HG02938 (cell line): ENCODE data around the gene ELL2.
A peak's percentile ranks its signal among the peaks of the same experiment; 100 is the strongest.

ENCODE experiments used
- ATAC-seq: cut with Tn5 transposase; IDR thresholded peaks from one replicate; pipeline ENCODE4 v1.9.1; 2021; ENCODE audit warnings: mild to moderate bottlenecking, moderate library complexity; ENCODE audit not compliant: unreplicated experiment

Gene ELL2

GRCh38 chr5:95983509-95983908, 21.9 kb upstream of the ELL2 start:
- ATAC-seq: no peak

GRCh38 chr5:95983080-95983479, 21.4 kb upstream of the ELL2 start:
- no peak for ATAC-seq

DNA sequence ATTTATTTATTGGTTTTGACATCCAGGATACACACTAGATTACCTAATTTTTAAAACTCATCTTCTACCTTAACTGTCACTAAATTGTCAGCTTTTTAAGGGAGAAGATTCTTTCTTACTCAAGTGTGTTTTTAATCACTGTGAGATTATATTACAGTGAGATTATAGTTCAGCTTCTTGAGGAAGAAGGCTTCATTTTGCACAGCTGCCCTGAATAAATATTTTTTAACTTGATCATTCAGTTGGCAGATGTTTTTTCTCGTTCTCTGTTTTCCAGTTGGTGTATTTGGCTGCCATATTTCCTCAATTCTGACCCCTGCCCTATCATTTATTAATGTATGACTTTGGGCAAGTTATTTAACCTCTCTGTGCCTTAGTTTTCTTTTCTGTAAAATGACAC, 15.0 kb upstream of the ELL2 start:
- ATAC-seq: no peak

DNA sequence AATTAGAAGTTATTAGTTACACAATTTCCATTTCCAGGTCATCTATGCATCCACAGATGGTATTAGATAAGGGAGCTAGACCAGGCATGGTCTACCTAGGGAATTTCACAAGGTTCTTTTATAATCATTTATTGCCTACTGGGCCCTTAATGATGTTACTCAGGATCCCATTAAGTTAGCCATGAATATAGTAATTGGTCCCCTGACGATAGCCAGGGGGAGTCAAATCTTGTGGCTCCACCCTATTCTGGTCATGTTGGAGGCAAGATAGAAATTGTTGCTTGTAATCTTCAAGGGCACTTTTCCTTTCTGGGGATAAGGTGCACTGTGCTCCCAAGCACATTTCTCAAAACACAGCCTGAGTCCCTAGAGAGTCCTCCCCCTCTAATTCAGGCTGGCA, 14.1 kb upstream of the ELL2 start:
- ATAC-seq: no peak

GRCh38 chr5:95973793-95974325, 12.2 kb upstream of the ELL2 start:
- peak; percentile 93 for ATAC-seq

GRCh38 chr5:95972196-95972595, 10.5 kb upstream of the ELL2 start:
- no peak for ATAC-seq

DNA sequence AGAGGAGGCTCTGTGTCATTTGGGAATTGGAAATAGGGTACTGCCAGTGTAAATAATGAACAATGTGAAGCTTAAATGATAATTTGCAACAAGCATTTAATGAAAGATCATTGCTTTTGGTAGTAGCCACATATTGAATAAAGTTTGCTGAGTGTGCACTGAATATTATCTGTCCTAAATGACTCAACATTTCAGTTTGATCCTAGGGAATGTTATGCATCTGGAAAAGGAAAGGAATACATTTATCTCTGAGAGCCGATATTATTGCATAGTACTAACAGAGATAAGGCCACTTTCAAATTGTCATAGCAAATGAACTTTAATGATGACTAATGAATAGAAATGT, 8.7 kb upstream of the ELL2 start:
- ATAC-seq: no peak

- ATAC-seq: no peak
Measured at GRCh38 chr5:95969651-95970358, 8.2 kb upstream of the ELL2 start.

- ATAC-seq: no peak
Measured at GRCh38 chr5:95969055-95969454, 7.4 kb upstream of the ELL2 start.

DNA sequence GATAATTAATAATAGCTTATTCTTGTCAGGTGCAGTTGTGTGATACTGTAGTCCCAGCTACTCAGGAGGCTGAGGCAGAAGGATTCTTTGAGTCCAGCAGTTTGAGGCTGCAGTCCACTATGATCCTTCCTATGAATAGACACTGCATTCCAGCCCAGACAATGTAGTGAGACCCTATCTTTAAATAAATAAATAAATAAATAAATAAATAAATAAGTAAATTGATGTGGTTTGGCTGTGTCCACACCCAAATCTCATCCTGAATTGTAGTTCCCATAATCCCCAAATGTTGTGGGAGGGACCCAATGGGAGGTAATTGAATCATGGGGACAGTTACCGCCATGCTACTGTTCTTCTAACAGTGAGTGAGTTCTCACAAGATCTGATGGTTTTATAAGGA, 5.6 kb upstream of the ELL2 start:
- no peak for ATAC-seq

DNA sequence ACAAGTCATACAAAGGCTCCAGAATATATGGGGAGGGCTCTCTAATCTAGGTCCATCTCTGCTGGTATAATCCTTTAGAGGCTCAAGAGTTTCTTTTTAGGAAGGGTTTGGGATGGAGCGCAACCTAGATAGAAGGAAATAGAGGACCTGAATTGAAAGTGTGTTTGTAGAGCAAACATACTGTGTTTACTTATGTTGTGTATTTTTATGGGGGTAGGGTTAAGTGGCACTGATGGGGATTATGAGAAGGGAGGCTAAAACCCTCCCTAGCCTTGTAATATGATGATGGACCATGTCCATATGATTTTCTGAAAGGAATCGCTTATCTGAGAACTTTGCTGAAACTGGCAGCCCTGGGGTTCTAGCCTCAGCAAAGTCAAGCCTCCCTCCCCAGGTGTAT, 4.4 kb upstream of the ELL2 start:
- no peak for ATAC-seq

DNA sequence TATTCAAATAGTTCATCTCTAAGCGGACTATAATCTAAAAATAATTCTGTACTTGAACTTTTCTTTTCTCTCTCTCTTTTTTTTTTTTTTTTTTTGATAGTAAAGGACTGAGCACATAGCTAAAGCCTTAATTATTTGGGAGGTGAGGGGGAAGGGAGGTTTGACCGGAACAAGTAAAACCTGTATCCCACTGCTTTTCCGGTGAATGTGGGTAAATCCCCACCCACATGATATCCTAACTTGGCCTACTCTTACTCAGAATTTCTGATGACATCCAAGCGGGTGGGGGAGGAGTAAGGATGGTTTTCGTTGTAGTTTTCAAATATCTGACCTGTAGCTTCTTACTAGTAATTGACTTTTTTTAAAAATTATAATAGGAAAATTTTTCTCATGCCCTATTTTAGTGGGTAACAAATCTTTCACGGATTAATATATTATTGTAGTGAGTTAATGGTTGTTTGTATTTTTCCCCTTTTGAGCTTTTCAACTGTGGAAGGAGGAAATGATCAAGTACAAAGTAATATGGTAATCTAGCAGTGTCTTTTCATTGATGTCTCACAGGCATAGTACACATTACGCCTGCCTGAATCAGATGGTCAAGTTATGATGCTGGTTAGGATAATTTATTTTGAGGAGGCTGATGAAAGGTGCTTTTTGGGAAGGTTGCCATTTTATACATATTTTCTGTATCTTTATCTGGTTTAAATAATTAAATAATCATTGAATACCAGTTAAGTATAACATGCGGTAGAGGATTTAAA, 2.2 kb upstream of the ELL2 start:
- no peak for ATAC-seq

GRCh38 chr5:95962785-95963184, 1.1 kb upstream of the ELL2 start:
- ATAC-seq: no peak

- ATAC-seq: no peak
Measured at GRCh38 chr5:95962475-95962773, 773 bp upstream of the ELL2 start.

- ATAC-seq: peak; percentile 53
Measured at GRCh38 chr5:95960667-95961616, 709 bp downstream of the ELL2 start.

DNA sequence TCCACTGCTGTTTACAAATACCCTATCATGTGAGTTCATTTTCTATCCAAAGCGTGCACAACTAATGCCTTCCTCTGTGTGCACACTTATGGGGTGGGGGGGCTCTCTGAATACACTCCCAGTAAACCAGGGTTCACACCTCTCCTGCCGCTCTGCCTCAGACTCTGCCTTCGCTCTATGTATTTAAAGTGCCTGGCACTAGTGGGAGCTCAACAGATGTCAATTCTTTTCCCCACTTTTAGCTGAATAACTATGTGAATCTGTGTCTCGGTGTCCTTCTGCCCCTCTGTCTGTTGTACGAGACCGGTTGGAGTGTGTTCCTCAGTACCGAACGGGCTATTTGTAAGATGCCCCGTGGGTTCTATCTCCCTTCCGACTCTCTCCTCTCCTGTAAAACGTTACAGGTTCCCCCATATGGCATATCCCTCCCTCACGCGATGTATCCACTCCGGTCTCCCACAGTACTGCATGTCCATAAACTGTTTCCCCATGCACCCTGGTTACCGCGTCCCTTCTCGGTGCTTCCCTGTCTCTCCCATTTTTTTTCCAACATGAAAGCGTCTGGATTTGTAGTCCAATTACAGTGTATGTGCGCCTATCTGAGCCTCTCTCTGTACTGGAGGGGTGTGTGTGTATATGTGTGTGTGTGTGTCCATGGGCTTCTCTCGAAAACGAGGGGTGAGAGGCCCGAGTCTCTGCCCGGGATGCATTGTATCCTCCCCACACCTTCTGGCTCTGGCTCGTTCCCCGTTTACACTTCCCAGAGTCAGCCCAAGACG, 1.6 kb downstream of the ELL2 start:
- no peak for ATAC-seq

DNA sequence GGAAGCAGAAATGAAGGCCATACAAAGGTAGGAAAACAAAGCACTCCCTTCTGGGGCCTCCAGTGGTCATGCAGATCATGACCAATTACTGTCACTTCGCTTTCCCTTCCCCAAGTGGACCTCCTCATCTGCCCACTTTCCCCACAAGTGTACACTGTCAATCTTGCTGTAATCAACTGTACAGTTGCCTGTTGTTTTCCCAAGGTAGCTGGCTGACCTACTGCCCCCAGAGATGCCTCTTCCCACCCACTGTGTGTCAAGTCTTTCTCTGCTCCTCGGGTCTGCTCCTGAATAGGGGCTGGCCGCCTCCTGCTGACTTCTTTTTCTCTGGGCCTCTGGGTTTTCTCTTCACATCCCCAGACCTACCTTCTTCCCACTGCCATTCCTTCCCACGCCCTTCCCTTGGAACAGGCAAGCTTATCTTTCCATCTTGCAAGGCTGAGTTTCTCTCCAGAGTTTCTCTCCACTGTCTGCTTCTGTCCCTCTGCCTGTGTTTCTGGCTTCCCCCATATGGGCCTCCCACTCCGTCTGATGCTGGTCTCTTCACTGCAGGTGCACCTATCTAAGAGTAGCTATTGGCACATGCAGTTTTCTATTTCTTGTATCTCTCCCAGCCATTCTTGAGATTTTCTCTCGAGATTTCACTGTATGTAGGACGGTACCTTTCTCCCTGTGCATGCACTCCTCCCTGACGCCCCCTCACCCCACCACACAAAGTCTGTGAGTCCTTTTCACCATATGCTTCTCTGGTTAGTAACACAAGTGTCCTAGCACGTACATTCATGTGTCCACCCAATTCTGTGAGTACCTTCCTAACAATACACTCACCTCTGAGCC, 2.4 kb downstream of the ELL2 start:
- no peak for ATAC-seq

DNA sequence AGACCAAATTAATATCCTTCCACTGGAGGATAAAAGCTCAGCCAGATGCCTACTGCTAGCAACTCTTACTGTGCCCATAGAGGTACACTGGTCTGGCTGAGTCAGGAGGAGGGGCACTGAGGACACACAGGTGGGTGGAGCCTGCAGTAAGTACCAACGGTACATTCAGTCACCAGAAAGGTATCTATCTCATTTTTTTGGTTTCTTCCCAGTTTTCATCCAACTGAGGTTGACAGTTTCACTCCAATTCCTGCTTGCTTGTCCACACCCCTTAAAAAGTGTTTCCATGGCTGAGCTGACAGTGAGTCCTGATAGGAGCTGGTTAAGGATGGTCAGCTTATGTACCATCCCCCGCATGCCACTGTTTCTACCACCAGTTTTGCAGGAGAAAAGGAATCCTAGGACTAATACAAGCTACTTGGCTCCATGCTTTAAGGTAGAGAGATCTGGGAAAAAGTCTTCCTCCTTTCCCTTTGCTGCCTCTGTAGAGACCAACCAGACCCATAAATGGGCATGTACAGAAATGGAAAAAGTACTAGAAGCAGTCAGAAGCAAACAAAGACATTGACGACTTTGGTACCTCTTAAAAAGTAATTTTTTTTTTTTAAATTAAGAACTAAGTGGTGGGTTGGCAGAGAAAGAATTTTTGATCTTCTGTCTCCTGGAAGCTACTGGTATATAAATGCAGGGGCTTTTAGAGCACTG, 3.2 kb downstream of the ELL2 start:
- ATAC-seq: no peak

- no peak for ATAC-seq
Measured at GRCh38 chr5:95957561-95958203, 4.0 kb downstream of the ELL2 start.
